NCI-H748 (cell line): Measurements from ENCODE around the gene NUAK2.

Source experiments
- DNase-seq: peaks from one replicate; lab custom pipeline; 2025; ENCODE audit not compliant: unreplicated experiment; lab: John Stamatoyannopoulos, UW

NUAK2 gene

DNA sequence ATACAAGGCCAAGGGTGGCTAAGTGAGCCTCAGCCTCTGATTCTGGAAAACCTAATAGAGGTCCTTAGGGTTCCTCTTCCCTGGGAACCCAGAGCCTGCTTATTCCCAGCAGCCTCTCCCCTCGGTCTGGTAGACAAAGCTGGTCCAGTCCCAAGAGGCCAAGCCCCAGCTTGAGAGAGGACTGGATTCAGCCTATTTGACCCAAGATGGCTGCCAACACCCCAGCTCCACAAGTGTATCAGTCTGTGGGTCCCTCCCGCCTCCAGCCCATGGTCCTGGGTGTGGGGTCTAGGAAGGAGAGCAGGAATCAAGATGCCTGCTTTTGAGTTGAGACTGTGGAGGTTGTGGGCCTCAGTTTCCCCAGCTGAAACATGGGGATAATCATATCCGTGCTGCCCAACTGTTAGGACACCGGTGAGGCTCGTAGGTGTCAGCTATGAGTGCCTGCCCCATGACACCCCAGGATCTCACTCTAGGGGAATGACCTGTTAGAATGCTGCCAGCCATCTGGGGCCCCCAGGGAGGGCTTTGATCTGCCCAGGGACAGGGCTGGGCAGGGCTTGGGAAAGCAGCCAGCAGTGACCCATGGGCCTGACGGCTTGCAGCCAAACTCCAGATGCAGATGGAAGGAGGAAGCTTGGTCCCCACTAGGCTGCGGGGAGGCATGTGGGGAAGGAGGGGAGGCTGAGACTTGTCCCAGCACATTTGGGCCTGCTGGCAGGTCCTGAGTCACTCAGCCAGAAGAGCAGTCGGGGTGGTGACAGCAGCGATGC, 45.4 kb downstream of the NUAK2 start:
- no peak for DNase-seq

DNA sequence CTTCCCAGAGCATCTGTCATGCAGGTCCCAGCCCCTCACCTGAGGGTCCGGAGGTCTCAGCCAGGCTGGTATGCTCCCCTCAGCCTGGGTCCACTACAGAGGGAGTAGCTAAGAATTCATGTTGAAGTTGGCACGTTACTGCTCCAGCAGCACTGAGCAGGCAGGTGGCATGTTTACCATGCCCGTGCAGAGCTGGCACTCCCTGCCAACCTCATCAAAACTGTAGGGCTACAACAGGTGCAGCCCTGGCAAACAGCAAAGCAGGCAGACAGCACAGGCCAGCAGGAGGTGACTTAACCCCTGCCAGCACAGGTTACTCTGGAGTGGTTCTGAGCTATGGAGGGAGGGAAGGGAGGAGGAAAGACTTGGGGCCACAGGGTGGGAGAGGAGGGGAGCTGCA, 46.4 kb downstream of the NUAK2 start:
- no peak for DNase-seq

DNA sequence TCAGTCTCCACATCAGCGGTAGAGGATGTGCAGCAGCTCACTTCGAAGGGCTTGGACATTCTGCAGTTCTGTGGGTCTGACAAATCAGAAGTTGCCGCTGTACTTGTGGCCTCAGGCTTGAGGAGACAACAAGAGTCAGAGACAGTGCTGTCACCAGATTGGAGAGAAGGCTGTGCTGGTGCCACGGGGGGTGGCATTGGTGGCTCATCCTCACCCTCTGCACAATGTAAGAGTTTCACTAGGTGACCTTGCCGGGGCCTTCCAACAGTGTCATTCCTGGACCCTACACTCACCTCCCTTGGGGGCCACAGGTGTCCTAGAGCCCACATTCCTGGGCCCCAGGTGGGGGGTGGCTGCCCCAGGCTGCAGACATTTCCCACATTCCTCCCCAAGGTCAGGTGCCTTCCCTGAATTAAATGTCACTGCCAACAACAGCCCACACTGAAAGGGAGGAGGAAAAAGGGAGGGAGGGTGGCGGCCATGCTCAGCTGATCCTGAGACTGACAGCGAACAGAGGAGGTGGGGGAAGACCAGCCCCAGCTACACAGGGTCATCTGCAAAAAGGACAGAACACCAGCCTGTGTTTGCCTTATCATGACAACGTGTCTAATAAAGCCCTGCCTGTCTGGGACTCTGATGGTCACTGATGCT, 47.4 kb downstream of the NUAK2 start:
- DNase-seq = no peak

DNA sequence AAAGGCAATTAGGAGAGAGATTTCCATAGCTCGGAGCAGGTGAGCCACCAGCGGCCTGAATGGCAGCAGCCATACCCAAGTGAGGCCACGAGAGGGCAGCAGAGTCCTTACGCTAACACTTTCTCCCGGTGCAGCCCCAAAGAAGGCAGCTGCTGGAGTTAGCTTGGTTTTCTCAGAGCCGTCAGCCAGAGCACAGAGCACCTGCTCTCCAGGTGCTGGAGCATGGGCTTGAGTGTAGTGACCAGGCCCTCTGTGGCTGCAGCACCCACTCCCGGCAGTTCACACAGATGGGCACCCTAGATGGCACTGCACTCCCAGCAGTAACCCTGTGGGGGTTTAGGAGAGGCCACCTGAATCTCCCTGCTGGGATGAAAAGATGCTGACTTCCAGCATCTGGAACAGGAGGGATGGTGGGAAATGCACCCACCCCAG, 48.0 kb downstream of the NUAK2 start:
- peak; percentile 72 for DNase-seq

DNA sequence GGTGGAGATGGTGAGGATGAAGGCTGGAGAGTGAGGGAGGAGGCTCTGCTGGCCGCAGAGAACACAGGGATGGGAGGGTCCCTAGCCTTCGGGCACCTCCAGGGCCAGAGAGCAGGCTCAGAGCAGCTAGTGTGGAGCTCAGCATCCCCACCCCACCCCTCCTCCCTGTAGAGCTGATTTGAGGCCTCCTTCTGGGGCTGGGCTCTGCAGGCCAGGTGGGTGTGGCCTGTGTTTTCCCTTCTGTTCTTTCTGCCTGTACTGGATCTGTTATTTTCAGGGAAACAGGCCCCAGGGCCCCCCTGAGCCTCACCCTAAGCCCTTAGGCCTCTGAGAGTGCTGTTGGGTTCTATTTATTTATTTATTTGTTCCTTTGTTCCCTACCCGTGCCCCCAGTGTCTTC, 49.0 kb downstream of the NUAK2 start:
- DNase-seq = no peak

DNA sequence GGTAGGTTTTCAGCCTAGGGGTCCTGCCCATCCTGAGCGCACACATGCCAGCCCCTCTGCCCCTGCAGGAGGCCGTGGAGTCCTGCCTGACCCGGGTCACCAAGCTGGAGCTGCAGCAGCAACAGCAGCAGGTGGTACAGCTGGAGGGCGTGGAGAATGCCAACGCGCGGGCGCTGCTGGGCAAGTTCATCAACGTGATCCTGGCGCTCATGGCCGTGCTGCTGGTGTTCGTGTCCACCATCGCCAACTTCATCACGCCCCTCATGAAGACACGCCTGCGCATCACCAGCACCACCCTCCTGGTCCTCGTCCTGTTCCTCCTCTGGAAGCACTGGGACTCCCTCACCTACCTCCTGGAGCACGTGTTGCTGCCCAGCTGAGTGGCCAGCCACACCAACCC, 49.8 kb downstream of the NUAK2 start:
- DNase-seq = no peak

DNA sequence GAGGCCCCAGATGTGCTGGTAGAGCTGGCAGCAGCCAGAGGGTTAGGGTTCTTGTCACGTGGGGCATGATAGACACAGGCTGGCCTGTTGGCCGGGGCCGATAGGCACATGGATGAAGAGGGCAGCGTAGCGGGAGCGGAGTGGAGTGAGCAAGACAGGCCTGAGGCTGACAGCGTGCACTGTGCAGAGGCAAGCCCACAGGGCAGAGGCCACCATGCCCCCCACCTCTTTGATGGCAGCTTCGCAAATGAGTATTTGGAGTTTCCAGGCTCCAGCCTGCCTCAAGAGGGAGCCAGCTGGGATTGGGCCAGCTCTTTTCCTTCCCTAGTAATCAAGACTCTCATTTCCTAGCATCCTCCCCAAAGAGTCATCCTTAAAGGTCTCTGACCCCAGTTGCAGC, 50.3 kb downstream of the NUAK2 start:
- no peak for DNase-seq

DNA sequence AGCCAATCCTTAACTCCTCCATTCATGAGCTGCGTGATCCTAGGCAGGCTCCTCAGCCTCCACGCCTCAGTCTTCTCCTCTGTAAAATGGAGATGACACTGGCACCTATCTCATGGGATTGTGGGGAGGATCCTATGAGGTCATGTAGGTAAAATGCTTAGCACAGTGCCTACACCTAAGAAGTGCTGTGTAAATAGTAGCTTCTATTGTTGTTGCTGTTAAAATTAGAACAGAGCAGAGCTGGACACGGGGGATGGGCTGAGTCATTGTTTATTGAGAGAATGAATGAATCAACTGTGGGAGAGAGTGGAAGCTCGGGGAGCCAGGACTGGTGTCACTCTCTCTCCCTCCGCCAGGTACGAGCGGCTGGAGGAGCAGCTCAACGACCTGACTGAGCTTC, 50.8 kb downstream of the NUAK2 start:
- peak; percentile 5 for DNase-seq

DNA sequence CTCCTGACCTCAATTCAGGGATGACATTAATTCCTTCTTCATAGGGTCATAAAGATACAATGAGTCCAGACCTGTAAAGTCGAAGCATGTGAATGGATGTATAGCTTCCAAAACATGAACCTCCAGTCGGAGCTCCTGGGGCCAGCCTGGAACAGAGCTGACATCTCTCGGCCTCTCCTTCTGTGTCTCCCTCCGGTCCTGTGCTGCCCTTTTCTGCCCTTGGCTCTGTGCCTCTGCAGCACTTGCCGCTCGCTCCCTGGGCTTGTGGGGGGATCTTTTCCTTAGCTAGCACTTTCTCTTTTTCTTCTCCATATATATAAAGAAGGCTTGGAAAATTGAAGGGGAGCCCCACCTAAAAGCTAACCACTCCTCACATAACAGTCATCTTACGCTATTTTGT, 51.3 kb downstream of the NUAK2 start:
- no peak for DNase-seq

DNA sequence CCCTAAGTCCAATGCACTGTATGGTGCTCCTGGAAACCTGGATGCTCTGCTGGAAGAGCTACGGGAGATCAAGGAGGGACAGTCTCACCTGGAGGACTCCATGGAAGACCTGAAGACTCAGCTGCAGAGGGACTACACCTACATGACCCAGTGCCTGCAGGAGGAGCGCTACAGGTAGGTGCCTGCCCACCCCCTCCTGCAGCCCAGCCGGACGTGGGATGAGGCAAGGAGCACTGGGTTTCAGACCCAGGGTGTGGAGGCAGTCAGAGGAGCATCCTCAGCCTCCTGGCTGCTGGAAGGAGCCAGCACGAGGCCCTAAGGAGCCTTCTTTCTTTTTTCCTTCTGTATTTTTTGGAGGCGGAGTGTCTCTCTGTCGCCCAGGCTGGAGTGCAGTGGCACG, 51.8 kb downstream of the NUAK2 start:
- no peak for DNase-seq

DNA sequence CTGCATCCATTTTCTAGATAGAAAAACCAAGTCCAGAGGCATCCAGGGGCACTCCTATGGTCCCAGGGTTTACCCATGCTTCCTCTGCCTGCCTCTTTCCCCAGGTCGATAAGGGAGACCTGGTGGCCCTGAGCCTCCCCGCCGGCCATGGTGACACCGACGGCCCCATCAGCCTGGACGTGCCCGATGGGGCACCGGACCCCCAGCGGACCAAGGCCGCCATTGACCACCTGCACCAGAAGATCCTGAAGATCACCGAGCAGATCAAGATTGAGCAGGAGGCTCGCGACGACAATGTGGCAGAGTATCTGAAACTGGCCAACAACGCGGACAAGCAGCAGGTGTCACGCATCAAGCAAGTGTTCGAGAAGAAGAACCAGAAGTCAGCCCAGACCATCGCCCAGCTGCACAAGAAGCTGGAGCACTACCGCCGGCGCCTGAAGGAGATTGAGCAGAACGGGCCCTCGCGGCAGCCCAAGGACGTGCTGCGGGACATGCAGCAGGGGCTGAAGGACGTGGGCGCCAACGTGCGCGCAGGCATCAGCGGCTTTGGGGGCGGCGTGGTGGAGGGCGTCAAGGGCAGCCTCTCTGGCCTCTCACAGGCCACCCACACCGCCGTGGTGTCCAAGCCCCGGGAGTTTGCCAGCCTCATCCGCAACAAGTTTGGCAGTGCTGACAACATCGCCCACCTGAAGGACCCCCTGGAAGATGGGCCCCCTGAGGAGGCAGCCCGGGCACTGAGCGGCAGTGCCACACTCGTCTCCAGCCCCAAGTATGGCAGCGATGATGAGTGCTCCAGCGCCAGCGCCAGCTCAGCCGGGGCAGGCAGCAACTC, 52.5 kb downstream of the NUAK2 start:
- DNase-seq = no peak

DNA sequence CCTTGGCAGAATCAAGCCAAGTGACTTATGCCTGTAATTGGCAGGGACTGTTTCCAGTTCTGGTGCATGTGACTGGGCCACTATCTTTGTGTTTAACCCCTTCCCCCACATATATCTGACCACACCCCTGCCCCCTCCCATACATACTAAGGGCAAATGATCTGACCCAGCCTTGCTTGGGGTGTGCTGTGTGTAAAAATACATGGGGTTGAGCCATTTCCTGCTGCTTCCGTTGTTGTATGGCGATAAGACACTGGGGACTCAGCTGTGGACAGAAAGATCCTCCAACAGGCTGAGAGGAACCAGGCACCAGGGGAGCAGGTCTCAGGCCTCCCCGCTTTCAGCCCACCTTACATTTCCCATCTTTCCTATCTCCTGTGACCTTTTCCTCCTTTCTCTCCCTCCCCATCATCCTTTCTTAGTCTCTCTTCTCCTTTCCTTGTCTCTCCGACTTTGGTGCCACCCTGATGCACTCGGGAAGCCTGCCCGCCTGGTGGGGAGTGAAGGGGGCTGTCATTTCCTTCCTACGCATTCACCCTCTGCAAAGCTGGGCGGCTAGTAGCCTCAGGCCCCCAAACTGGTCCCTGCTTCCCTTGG, 54.1 kb downstream of the NUAK2 start:
- no peak for DNase-seq

DNA sequence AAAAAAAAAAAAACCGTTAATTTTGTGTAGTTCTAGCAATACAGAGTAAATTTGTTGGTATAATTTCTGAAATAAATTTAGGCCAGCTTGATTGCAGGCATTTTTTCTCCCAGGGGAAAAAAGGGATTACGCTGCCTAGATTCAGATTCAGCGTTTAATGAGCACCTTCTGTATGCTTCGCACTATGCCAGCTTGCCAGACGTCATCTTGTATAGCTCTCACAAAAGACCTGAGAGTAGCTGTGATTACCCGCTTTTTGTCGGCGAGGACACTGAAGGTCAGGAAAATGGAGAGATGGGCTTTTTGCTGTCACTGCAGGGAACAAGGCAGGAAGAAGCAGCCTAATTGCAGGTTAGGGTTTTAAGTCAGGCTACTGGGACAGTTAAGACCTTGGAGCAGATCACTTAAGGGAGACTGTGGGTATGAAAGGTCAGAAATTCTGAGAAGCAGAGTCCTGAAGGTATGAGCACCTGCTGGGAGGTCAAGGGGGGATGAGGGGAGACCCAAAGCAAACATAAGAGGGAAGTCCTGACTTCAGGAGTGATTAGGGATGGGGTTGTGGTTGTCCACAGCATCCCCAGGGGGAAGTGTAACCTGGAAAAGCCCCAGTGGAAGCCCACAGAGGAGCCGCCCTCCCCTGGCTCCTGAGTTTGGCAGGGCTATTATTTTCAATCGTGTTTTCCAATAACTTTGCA, 54.8 kb downstream of the NUAK2 start:
- no peak for DNase-seq

DNA sequence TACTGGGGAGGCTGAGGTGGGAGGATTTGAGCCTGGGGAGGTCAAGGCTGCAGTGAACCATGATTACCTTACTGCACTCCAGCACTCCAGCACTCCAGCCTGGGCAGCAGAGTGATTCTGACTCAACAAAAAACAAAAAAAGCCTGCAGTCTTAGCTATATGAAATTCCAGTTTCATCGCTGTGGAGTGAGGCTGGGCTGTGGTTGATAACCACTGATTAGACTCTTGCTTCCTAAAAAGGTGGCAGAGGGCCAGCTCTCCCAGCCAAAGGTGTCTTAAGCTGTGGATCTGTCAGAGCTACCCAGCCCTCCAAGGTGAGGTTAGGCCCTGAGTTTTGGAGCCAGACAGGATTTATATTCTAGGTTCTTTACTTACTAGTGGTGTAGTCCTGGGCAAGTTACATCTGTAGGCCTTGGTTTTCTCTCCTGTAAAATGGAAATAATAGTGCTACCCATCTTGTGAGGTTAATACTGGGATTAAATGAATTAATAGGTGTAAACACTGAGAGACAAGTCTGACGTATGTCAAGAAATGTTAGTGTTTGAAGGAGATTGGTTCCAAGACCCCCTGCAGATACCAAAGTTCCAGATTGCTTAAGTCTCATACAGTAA, 57.9 kb downstream of the NUAK2 start:
- DNase-seq = no peak

DNA sequence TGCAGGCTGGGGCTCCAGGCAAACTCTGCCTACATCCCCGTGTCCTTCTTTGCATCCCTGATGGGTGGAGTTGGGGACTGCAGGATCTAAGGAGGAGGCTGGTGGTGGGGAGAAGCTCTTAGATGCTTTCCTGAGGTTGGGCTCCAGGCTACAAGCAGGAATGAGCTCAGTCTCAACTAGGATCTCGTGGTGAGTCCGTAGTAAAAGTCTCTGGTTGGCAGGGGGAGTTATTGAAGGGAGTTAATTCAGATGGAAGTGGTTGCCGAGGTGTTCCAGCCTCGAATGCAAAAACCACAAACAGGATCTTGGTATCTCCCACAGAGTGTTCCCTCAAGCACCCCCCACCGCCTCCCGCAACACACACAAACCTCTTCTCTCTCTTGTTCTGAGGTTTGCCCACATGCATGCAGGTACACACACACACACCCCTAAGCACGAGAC, 58.8 kb downstream of the NUAK2 start:
- DNase-seq = no peak

DNA sequence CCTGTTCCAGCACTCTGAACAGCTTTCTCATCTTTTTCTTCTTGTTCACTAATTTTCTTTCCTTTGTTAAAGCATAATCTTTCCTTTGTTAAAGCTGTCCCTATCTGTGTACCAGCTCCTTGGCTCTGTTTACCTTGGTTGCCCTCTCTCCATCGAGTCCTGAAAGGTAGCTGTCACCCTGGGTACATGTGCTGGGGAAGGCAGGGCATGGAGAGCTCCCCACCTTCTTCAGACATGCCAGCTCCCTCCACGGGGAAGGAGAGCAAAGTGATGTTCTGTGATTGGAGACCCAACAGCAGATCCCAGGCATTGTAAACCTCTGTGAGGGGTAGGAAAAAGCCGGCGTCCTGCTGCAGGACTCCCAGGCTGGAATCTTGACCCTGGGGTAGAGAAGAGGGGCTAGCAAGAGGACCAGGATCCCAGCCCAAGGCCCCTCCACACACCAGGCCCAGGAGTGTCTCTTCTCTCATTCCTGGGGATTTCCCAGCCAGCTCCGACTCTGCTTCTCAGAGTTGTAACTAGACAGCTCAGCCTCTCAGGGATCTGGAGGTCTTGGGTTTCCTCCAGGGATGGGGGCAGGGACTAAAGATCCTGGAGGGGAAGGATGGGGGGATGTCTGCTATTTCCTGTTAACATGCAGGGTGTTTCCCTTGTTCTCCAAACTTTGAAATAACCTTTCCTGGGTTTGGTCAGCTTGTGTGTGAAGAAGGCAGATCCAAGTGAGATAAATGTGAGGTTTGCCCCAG, 59.4 kb downstream of the NUAK2 start:
- DNase-seq = no peak

DNA sequence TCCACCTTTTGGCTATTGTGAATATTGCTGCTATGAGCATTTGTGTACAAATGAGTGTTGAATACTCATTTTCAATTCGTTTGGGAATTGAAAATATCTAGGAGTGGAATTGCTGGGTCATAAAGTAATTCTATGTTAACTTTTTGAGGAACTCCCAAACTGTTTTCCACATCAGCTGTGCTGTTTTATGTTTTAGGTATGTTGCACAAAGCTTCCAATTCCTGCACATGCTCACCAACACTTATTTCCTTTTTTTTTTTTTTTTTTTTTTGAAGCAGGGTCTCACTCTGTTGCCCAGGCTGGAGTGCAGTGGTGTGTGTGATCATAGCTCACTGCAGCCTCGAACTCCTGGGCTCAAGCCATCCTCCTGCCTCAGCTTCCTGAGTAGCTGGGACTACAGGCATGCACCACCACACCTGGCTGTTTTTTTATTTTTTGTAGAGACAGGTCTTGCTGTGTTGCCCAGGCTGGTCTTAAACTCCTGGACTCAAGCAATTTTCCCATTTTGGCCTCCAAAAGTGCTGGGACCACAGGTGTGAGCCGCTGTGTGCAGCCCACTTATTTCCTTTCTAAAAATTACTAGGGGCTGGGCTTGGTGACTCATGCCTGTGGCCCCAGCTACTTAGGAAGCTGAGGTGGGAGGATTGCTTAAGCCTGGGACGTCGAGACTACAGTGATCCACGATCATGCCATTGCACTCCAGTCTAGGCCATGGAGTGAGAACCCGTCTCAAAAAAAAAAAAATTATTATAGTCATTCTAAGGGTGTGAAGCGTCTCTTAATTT, 60.4 kb downstream of the NUAK2 start:
- no peak for DNase-seq

DNA sequence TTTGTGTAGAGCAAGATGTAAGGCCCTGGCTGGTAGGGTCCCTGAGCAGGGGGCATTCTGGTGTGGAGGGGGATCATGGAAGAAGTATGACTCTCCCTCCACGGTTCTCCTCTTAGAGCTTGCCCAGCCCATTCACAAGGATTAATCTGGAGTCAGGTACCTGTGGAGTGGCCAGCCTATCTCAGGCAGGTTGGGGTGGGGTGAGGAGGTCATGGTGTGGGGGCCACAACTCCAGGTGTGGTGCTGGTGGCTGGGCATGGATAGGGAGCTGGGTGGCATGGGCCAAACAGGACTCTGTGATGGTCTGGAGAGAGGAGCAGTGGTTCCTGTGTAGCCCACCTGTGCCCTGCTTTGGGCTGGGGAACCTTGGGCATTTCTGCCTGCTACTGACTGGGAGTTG, 61.5 kb downstream of the NUAK2 start:
- DNase-seq = no peak

DNA sequence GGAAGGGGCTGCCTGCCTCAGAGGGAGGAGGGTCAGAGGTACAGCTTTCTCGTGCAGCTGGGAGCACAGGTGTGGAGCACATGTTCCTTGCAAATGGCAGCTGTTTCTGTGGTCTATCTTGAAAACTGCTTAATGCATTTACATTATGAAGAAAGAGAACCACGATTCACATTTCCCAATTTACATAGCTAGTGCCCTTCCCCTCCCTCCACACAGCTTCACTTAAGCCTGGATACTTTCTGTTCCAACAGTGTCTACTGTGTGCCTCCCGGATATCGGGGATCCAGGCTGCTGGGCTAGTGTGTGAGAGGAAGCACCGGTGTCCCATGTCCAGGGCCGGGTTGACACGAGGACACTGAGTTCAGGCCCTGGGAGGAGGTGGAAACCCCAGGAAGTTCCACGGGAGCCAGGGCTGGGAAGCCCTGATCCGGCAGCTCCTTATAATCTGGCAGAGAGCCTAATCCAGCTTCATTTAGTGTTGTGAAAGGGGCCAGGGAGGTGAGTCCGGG, 62.2 kb downstream of the NUAK2 start:
- DNase-seq = no peak
